Measurements from ENCODE around the gene TBX5.

Gene TBX5

GRCh38 chr12:114403011-114403689 is 2.8 kb downstream of the TBX5 start:
- no peak overlapping the region for H3K9ac ChIP-seq (ENCODE audit: low read depth, low read length)
- H3K79me2 ChIP-seq (ENCODE audit: insufficient read depth, low read length): no peaks in the 10 kb centered on the region
- no peak overlapping the region for H2AFZ ChIP-seq (ENCODE audit: low read depth, low read length)
- H3K4me2 ChIP-seq (ENCODE audit: insufficient read depth, low read length): no peak overlapping the region
- H3K4me1 ChIP-seq (ENCODE audit: insufficient read depth, low read length): no peaks in the 10 kb centered on the region
- no peaks in the 10 kb centered on the region for H3K27me3 ChIP-seq (ENCODE audit: insufficient read depth, low read length, poor library complexity)
- no peaks in the 10 kb centered on the region for H3K36me3 ChIP-seq (ENCODE audit: insufficient read depth, low read length)
- H4K20me1 ChIP-seq (ENCODE audit: insufficient read depth, low read length): no peaks in the 10 kb centered on the region
- ATAC-seq (ENCODE audit: insufficient read depth, low read depth) (no peak), DNase-seq (no peak)
- no peaks in the 10 kb centered on the region for H3K9me3 ChIP-seq (ENCODE audit: insufficient read depth, low read length, severe bottlenecking)
- TF ChIP-seq EZH2 (IDR thresholded peaks at IDR 0.05; ENCODE audit: borderline replicate concordance, low read depth, low read length, severe bottlenecking) (no peak), CTCF (IDR thresholded peaks at IDR 0.05; ENCODE audit: borderline replicate concordance, extremely low read depth, low read length, poor library complexity, severe bottlenecking) (no peak)
- H3K4me3 ChIP-seq (ENCODE audit: low read depth in 1 of 2, low read length in 2 of 2): no peak overlapping the region
- no peak overlapping the region for H3K27ac ChIP-seq (ENCODE audit: low read length)

- DNase-seq (no peak), ATAC-seq (ENCODE audit: insufficient read depth, low read depth) (no peak)
- Histone ChIP-seq H3K79me2 (ENCODE audit: insufficient read depth, low read length) (no peaks in the 10 kb centered on the region), H4K20me1 (ENCODE audit: insufficient read depth, low read length) (no peaks in the 10 kb centered on the region), H3K9me3 (ENCODE audit: insufficient read depth, low read length, severe bottlenecking) (no peaks in the 10 kb centered on the region), H3K36me3 (ENCODE audit: insufficient read depth, low read length) (no peaks in the 10 kb centered on the region), H3K27me3 (ENCODE audit: insufficient read depth, low read length, poor library complexity) (peaks cover 2% of the 10 kb centered on the region), H3K4me3 (ENCODE audit: low read depth in 1 of 2, low read length in 2 of 2) (no peak overlapping the region), H2AFZ (ENCODE audit: low read depth, low read length) (no peak overlapping the region), H3K9ac (ENCODE audit: low read depth, low read length) (no peak overlapping the region), H3K27ac (ENCODE audit: low read length) (no peak overlapping the region), H3K4me2 (ENCODE audit: insufficient read depth, low read length) (no peak overlapping the region), H3K4me1 (ENCODE audit: insufficient read depth, low read length) (no peaks in the 10 kb centered on the region)
- TF ChIP-seq CTCF (IDR thresholded peaks at IDR 0.05; ENCODE audit: borderline replicate concordance, extremely low read depth, low read length, poor library complexity, severe bottlenecking) (no peak), EZH2 (IDR thresholded peaks at IDR 0.05; ENCODE audit: borderline replicate concordance, low read depth, low read length, severe bottlenecking) (no peak)
Measured at GRCh38 chr12:114402084-114402717, 3.7 kb downstream of the TBX5 start.

GRCh38 chr12:114401328-114402083 is 4.4 kb downstream of the TBX5 start:
- H3K27me3 ChIP-seq (ENCODE audit: insufficient read depth, low read length, poor library complexity): peaks cover 6% of the 10 kb centered on the region
- ATAC-seq (ENCODE audit: insufficient read depth, low read depth) (no peak), DNase-seq (no peak)
- H3K36me3 ChIP-seq (ENCODE audit: insufficient read depth, low read length): no peaks in the 10 kb centered on the region
- H3K4me3 ChIP-seq (ENCODE audit: low read depth in 1 of 2, low read length in 2 of 2): no peak overlapping the region
- no peaks in the 10 kb centered on the region for H3K79me2 ChIP-seq (ENCODE audit: insufficient read depth, low read length)
- TF ChIP-seq EZH2 (IDR thresholded peaks at IDR 0.05; ENCODE audit: borderline replicate concordance, low read depth, low read length, severe bottlenecking) (no peak), CTCF (IDR thresholded peaks at IDR 0.05; ENCODE audit: borderline replicate concordance, extremely low read depth, low read length, poor library complexity, severe bottlenecking) (no peak)
- no peak overlapping the region for H3K27ac ChIP-seq (ENCODE audit: low read length)
- H4K20me1 ChIP-seq (ENCODE audit: insufficient read depth, low read length): no peaks in the 10 kb centered on the region
- no peak overlapping the region for H3K9ac ChIP-seq (ENCODE audit: low read depth, low read length)
- no peak overlapping the region for H2AFZ ChIP-seq (ENCODE audit: low read depth, low read length)
- H3K9me3 ChIP-seq (ENCODE audit: insufficient read depth, low read length, severe bottlenecking): no peaks in the 10 kb centered on the region
- no peaks in the 10 kb centered on the region for H3K4me1 ChIP-seq (ENCODE audit: insufficient read depth, low read length)
- H3K4me2 ChIP-seq (ENCODE audit: insufficient read depth, low read length): no peak overlapping the region
